NCI-H1417 treated with DMSO at 0.1 percent for 48 hours (cell line): Measurements from ENCODE around the gene ADAM22.
"Not testable (repeated sequence)": the region's sequence is repeated elsewhere in the genome, so short reads cannot be mapped to it uniquely, and the experiment has no call there.

Experiments used
- DNase-seq: peaks from one replicate; lab custom pipeline; 2025; lab: John Stamatoyannopoulos, UW

Gene ADAM22

GRCh38 chr7:87933953-87934698 is at the start of gene ADAM22:
Gene ADAM22 (plus strand): TSS chr7:87934251. CDS start chr7:87934466, 215 bp downstream.
- peak; percentile 89 for DNase-seq

- no peak for DNase-seq
Measured at GRCh38 chr7:87885018-87885417, 49.0 kb upstream of the ADAM22 start.

GRCh38 chr7:87886875-87887274 is 47.2 kb upstream of the ADAM22 start:
- DNase-seq: no peak

GRCh38 chr7:87895363-87895762 is 38.7 kb upstream of the ADAM22 start:
- DNase-seq: no peak

GRCh38 chr7:87899255-87899654 is 34.8 kb upstream of the ADAM22 start:
- no peak for DNase-seq

GRCh38 chr7:87907136-87907906 is 26.7 kb upstream of the ADAM22 start:
- not testable (repeated sequence) for DNase-seq

- DNase-seq: not testable (repeated sequence)
Measured at GRCh38 chr7:87908814-87909213, 25.2 kb upstream of the ADAM22 start.

- DNase-seq: no peak
Measured at GRCh38 chr7:87912121-87912520, 21.9 kb upstream of the ADAM22 start.

GRCh38 chr7:87918740-87919139 is 15.3 kb upstream of the ADAM22 start:
- DNase-seq: no peak

- no peak for DNase-seq
Measured at GRCh38 chr7:87919875-87920274, 14.2 kb upstream of the ADAM22 start.

- no peak for DNase-seq
Measured at GRCh38 chr7:87920578-87920977, 13.5 kb upstream of the ADAM22 start.

- not testable (repeated sequence) for DNase-seq
Measured at GRCh38 chr7:87922759-87923395, 11.2 kb upstream of the ADAM22 start.

GRCh38 chr7:87926581-87927461 is 7.2 kb upstream of the ADAM22 start:
- DNase-seq: no peak

- DNase-seq: no peak
Measured at GRCh38 chr7:87933605-87933952, 472 bp upstream of the ADAM22 start.

- DNase-seq: no peak
Measured at GRCh38 chr7:87934699-87935383, 790 bp downstream of the ADAM22 start.

GRCh38 chr7:87935384-87935706 is 1.3 kb downstream of the ADAM22 start:
- no peak for DNase-seq

- DNase-seq: no peak
Measured at GRCh38 chr7:87941138-87941537, 7.1 kb downstream of the ADAM22 start.

- no peak for DNase-seq
Measured at GRCh38 chr7:87944547-87944946, 10.5 kb downstream of the ADAM22 start.

GRCh38 chr7:87945926-87946325 is 11.9 kb downstream of the ADAM22 start:
- not testable (repeated sequence) for DNase-seq

- no peak for DNase-seq
Measured at GRCh38 chr7:87948371-87948770, 14.3 kb downstream of the ADAM22 start.

- no peak for DNase-seq
Measured at GRCh38 chr7:87959336-87959735, 25.3 kb downstream of the ADAM22 start.
